KMS-11 (cell line): ENCODE results near the gene BCL2L12.

ENCODE experiments used
- H2AFZ ChIP-seq: fragments of 200-600 bp; sonication (generic); 2 replicates; pipeline ENCODE4 v1.6.1; 2016; ENCODE audit warnings: antibody characterized with exemption, mixed run types, low read depth
- H3K27ac ChIP-seq: fragments of 200-600 bp; sonication (generic); 2 replicates; pipeline ENCODE4 v1.6.1; 2016; ENCODE audit warnings: mild to moderate bottlenecking, mixed run types
- H3K27me3 ChIP-seq: fragments of 200-600 bp; sonication (generic); 2 replicates; pipeline ENCODE4 v1.6.1; 2017; ENCODE audit warnings: mild to moderate bottlenecking, low read depth, mixed run types, moderate library complexity; ENCODE audit not compliant: insufficient read depth
- H3K36me3 ChIP-seq: fragments of 200-600 bp; sonication (generic); 2 replicates; pipeline ENCODE4 v1.6.1; 2017; ENCODE audit warnings: mild to moderate bottlenecking, mixed run types; ENCODE audit not compliant: insufficient read depth
- H3K4me1 ChIP-seq: fragments of 200-600 bp; sonication (generic); 2 replicates; pipeline ENCODE4 v1.6.1; 2016; ENCODE audit warnings: mild to moderate bottlenecking, low read depth, mixed run types; ENCODE audit not compliant: poor library complexity, severe bottlenecking
- H3K4me2 ChIP-seq: fragments of 200-600 bp; sonication (generic); 2 replicates; pipeline ENCODE4 v1.7.0; 2016; ENCODE audit warnings: mild to moderate bottlenecking, mixed run types
- H3K4me3 ChIP-seq: fragments of 200-600 bp; sonication (generic); IDR thresholded peaks from 2 replicates; pipeline ENCODE4 v1.6.1; 2017; ENCODE audit warnings: low read depth, low read length, mixed read lengths; ENCODE audit not compliant: insufficient read depth
- H3K79me2 ChIP-seq: fragments of 200-600 bp; sonication (generic); 2 replicates; pipeline ENCODE4 v1.6.1; 2016; ENCODE audit warnings: low read depth, mixed run types; ENCODE audit not compliant: insufficient read depth
- H3K9ac ChIP-seq: fragments of 200-600 bp; sonication (generic); 2 replicates; pipeline ENCODE4 v1.6.1; 2016; ENCODE audit warnings: mild to moderate bottlenecking, mixed run types
- H4K20me1 ChIP-seq: fragments of 200-600 bp; sonication (generic); 2 replicates; pipeline ENCODE4 v1.6.1; 2016; ENCODE audit warnings: mild to moderate bottlenecking, mixed run types; ENCODE audit not compliant: insufficient read depth
- TF ChIP-seq, protein P1 (sequence below): fragments of 200-600 bp; sonication (generic); conservative IDR thresholded peaks from 2 replicates; pipeline ENCODE4 v1.6.1; 2017; ENCODE audit warnings: low read depth, mild to moderate bottlenecking, antibody characterized with exemption, low read length, moderate library complexity, mixed read lengths

The BCL2L12 gene

DNA sequence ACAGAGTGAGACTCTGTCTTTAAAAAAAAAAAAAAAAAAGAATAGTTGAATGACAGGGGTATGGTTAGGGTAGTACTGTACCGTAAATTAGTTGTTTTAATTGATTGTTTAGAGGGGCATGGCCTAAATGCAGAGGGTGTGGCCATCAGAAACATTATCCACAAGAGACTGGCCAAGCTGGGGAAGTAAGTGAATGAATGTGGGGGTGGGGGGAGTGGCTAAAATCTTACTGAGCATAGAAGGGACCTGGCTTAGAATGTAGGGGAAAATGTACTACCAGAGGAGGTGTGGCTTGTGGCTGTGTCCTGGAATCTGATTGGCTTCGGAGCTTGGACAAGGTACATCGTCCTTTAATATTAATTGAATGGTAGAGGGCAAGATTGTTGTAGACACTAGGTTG, 3.8 kb downstream of the BCL2L12 start:
- Histone ChIP-seq H3K27me3 (no peaks in the 10 kb centered on the region), H3K4me1 (peaks cover 13% of the 10 kb centered on the region), H2AFZ (no peak overlapping the region), H3K27ac (no peak overlapping the region), H3K9ac (no peak overlapping the region), H4K20me1 (no peaks in the 10 kb centered on the region), H3K4me2 (no peak overlapping the region), H3K79me2 (peaks cover 26% of the 10 kb centered on the region), H3K4me3 (no peak overlapping the region), H3K36me3 (no peaks in the 10 kb centered on the region)
- TF ChIP-seq, protein P1, sequence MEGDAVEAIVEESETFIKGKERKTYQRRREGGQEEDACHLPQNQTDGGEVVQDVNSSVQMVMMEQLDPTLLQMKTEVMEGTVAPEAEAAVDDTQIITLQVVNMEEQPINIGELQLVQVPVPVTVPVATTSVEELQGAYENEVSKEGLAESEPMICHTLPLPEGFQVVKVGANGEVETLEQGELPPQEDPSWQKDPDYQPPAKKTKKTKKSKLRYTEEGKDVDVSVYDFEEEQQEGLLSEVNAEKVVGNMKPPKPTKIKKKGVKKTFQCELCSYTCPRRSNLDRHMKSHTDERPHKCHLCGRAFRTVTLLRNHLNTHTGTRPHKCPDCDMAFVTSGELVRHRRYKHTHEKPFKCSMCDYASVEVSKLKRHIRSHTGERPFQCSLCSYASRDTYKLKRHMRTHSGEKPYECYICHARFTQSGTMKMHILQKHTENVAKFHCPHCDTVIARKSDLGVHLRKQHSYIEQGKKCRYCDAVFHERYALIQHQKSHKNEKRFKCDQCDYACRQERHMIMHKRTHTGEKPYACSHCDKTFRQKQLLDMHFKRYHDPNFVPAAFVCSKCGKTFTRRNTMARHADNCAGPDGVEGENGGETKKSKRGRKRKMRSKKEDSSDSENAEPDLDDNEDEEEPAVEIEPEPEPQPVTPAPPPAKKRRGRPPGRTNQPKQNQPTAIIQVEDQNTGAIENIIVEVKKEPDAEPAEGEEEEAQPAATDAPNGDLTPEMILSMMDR: no peak

DNA sequence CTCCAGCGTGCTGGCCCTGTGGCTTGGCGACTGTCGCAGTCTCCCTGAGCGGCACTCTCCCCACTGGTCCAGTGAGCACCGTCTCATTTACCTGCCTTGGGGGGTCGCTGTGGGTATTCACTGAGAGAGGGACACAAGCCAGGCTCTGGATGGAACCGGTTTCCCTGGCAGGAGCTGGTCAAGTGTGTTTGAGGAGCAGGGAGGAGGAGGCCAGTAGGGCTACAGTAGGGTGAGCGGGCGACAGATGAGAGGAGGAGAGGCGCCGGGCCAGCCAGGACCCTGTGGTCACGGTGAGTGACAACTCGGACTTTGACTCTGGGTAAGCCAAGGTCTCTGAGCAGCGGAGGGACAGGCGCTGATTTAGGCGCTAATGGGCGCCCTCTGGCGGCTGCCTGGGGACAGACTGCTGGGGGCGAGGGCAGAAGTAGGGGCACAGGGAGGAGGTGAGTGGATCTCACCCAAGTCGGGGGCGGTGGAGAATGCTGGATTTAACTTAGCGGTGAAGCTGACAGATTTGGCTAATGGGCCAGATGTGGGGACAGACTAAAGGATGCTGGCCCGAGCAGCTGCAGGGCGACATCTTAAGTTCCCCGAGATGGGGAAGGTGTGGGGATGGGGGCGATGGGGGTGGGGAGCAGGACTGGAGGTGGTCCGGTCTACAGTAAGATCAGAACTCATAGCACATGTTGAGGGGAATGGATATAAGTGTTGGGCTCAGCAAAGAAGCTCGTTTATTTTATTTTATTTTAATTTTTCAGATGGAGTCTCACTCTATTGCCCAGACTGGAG, 6.6 kb downstream of the BCL2L12 start:
- Histone ChIP-seq H3K4me2 (peak overlapping the region; percentile 25; the same call in 1 of the 2 replicates), H3K27ac (no peak overlapping the region; the same call in 1 of the 2 replicates), H3K27me3 (no peaks in the 10 kb centered on the region), H3K4me3 (no peak overlapping the region), H4K20me1 (no peaks in the 10 kb centered on the region), H3K9ac (no peak overlapping the region), H3K79me2 (peaks cover 8% of the 10 kb centered on the region; the same call in 1 of the 2 replicates), H3K4me1 (peaks cover 18% of the 10 kb centered on the region), H2AFZ (0 out of 2 replicates have a peak overlapping the region, but pooled peaks have one; percentile 9), H3K36me3 (no peaks in the 10 kb centered on the region)
- TF ChIP-seq, protein P1: peak; percentile 93

DNA sequence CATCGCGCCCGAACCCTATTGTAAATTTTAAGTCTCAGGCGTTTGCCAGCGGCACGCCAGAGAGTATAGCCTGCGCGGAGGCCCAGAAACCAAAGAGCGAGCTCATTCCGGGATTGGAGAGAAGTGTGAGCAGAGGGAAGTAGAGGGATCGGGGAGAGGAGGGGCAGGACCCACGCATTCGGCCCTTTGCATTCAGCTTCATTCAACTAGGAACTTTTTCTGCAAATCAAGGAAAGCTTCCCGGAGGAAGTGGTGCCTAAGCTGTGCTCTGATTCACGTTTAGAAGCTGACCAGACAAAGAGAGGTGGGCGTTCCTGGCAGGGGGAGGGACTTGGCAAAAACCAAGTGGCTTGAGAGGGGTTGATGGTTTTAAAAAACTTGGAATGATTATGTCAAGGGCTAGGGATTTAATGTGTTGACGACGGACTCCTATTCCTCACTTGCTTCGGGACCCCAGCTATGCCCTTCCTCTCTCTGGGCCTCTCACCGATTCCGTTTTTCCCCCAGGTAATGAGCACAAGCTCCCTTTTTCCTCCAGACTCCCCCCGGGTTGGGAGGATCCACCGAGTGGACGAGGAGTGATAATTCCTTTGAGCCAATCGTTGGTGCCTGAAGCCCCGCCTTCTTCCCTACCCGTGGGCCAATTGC, 10.5 kb downstream of the BCL2L12 start:
- Histone ChIP-seq H3K36me3 (no peaks in the 10 kb centered on the region; the same call in 1 of the 2 replicates), H3K79me2 (peaks cover 42% of the 10 kb centered on the region), H3K4me3 (no peak overlapping the region), H3K4me1 (peaks cover 40% of the 10 kb centered on the region), H3K9ac (peak overlapping the region; percentile 73), H3K4me2 (peak overlapping the region; percentile 59), H3K27me3 (no peaks in the 10 kb centered on the region), H3K27ac (peak overlapping the region; percentile 94), H2AFZ (peak overlapping the region; percentile 56), H4K20me1 (peaks cover 8% of the 10 kb centered on the region; the same call in 1 of the 2 replicates)
- TF ChIP-seq, protein P1: no peak

DNA sequence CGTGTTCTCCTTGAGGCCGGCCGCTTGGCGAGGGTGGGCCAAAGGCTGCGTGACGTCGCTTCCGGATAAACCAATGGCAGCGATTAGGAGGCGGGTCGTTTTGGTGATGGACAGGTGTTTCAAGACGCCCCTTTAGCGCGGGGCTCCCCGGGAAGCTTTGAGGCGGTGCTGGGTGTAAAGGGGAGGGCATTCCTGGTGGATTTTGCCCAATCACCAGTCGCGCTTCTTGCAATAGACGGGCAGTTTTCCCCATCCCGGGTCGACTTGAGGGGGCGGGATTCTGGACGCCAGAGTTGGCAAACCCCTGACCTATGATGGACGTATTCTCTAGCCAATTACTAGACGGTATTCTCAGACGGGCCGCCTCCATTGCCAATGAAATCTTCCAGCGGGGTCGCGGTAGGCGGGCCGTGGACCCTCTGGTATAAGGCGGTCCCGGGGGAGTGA, 11.1 kb downstream of the BCL2L12 start:
- H3K27ac ChIP-seq: peak overlapping the region; percentile 94
- peaks cover 10% of the 10 kb centered on the region; the same call in 1 of the 2 replicates for H4K20me1 ChIP-seq
- H3K4me2 ChIP-seq: no peak overlapping the region
- TF ChIP-seq, protein P1: no peak
- H3K79me2 ChIP-seq: peaks cover 48% of the 10 kb centered on the region
- peak overlapping the region; percentile 96 for H3K9ac ChIP-seq
- peaks cover under 1% of the 10 kb centered on the region; the same call in 1 of the 2 replicates for H3K36me3 ChIP-seq
- H3K4me1 ChIP-seq: peaks cover 41% of the 10 kb centered on the region
- H3K4me3 ChIP-seq: no peak overlapping the region
- peak overlapping the region; percentile 56; the same call in 1 of the 2 replicates for H2AFZ ChIP-seq
- no peaks in the 10 kb centered on the region for H3K27me3 ChIP-seq
